ENCODE measurements around the gene PACSIN3.
"Not testable (repeated sequence)": the region's sequence is repeated elsewhere in the genome, so short reads cannot be mapped to it uniquely, and the experiment has no call there.

Gene PACSIN3

DNA sequence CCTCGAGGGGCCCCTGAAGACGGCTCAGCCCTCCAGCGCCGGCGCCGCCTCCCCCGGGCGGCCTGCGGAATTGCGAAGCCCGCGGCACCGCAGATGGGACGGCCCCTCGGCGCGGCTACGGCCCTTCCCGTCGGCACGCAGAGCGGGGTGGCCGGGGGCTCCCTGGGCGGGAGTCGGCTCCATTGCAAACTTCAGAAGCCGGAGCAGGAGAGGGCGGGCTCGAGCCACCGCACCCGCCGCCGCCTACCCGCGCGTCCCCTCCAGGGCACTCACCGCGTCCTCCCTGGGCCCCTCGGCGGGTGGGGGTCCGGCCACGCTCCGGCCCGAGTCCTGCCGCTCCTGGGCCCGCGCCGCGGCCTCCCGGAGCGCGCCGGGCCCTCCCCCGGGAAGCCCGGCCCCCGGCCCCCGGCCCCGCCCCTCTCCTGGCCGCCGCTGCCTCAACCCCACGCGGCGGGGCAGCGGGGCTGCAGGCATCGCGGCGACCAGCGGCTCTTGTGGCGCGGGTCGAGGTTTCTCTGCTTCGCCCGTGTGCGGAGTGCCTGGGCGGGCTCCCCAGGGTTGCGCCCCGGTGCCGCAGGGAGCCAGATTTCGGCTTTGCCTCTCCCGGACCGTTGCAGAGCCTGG is at the start of gene PACSIN3:
Gene PACSIN3 (minus strand): TSS at position 359 of the 624 bp plus-strand sequence. CDS start 3,707 bp downstream, outside the sequence.
- DNase-seq (ENCODE audit: low read depth in 2 of 2), result no peak

DNA sequence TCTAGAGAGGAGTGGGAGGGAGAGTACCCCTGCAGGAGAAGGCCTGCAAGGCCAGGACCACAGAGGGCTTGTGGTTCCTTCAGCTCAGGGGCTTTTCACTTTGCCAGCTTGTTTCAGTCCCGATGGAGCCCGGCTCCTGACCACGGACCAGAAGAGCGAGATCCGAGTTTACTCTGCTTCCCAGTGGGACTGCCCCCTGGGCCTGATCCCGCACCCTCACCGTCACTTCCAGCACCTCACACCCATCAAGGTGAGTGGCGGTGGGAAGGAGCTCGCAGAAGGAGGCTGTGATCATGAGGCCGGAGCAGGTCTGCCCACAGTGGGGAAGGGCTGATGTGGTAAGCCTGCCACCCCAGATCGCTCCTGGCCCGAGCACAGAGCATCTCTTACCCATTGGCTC is 48.9 kb upstream of the PACSIN3 start:
- DNase-seq (ENCODE audit: low read depth in 2 of 2), result no peak

DNA sequence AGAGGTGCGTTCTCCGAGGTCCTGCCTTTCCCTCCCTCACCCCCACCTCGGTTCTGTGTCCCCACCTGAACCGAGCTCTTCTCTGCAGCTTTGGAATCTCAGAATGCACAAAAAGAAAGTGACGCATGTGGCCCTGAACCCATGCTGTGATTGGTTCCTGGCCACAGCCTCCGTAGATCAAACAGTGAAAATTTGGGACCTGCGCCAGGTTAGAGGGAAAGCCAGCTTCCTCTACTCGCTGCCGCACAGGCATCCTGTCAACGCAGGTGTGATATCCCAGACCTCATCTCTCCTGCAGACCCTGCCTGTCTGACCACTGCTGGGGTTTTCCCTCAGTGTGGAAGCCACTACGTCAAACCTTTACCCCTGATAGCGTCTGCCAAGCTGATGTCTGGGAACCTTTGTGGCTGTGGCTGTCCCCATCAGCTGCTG is 48.5 kb upstream of the PACSIN3 start:
- DNase-seq (ENCODE audit: low read depth in 2 of 2), result no peak

DNA sequence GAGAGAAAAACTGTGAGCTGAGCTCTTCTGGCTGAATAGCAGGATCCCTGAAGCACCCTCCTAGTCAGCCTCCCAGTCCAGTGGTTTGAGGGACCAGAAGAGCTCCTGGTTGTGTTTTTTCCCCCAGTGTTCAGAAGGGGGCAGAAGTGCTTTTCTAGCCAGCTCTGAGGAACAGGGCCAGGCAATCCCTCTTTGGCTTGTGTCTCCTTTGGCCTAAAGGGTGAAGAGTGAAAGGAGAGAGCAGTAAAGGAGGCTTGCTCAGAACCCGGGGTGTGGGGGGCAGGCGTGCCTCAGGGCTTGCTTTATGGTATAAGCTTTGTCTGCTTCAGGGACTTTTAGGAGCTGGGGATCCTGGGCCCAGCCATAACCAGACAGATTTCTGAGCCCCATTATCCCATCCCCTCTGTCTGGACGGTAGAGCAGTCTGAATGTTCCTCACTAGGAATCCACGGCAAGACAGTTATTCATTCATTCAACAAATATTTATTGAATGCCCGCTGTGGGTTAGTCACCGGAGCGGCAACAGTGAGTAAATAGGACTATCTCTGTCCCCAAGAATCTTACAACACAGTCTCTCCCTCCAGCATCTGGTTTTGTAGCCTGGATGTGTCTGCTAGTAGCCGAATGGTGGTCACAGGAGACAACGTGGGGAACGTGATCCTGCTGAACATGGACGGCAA is 47.9 kb upstream of the PACSIN3 start:
- no peak for DNase-seq (ENCODE audit: low read depth in 2 of 2)

DNA sequence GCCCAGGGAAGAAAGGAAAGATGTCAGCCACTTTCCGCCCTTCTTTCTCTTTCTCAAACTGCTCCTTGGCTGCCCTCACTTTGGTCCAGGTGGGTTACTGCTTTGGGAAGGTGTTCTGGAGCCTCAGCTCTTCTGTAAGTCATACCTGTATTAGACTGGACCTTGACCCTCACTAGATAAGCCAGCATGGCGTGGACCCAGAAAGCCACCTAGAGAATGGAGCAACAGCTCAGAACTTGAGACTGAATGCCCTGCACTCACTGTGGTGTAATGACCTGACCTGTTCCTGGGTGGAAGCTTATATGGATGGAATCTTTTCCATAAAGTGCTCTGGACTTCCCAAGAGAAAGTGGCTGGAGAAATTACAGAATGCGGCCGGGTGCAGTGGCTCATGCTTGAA is 46.8 kb upstream of the PACSIN3 start:
- no peak for DNase-seq (ENCODE audit: low read depth in 2 of 2)

DNA sequence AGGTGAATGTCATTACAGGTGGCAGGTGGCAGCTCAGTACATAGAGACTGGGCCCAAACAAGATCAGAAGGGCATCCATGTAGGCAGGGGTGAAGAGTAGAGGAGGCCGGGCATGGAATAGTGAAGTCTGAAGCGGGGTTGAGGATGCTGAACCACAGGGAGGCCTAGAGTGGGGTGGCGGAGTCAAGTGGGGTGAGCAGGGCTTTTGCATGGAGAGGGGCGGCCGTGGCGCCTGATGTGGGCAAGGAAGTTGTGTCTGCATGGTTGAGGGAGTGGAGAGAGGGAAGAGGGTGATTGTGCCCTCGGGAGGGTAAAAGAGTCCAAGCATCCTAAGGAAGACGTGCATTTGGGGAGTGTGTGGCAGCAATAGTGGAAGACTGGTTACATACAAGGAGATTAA is 42.9 kb upstream of the PACSIN3 start:
- DNase-seq (ENCODE audit: low read depth in 2 of 2), result no peak

DNA sequence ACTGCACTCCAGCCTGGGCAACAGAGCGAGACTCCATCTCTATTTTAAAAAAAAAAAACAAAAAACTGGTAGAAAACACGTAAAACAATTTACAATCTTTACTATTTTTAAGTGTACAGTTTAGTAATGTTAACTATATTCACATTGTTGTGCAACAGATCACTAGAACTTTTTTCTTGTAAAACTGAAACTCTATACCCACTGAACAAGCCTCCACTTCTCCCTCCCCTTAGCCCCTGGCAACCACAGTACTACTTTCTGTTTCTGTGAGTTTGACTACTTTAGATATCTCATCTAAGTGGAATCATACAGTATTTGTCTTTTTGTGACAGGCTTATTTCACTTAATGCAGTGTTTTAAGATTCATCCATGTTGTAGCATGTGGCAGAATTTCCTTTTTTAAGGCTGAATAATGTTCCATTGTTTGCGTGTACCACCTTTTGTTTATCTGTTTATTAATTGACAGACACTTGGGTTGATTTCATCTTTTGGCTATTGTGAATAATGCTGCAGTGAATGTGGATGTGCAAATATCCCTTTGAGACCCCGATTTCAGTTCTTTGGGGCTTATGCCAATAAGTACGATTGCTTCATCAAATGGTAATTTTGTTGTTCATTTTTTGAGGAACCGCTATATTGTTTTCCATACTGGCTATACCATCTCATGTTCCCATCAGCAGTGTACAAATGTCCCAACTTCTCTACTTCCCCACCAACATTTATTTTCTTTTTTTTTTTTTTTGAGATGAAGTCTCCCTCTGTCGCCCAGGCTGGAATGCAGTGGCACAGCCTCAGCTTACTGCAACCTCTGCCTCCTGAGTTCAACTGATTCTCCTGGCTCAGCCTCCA is 39.5 kb upstream of the PACSIN3 start:
- DNase-seq (ENCODE audit: low read depth in 2 of 2), result no peak

DNA sequence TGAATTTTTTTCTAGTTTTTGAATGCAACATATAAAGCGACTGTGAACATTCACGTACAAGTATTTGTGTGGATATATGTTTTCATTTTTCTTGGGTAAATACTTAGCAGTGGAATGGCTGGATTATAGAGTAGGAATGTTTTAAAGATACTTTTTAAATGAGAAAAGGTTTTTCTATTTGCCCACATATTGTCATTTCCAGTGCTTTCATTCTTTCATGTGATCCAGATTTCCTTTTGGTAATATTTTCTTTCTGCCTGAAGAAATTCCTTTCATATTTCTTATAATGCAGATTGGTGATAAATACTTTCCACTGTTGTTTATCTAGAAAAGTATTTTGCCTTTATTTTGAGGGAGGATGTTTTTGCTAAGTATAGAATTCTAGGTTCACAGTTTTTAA is 36.5 kb upstream of the PACSIN3 start:
- DNase-seq (ENCODE audit: low read depth in 2 of 2), result no peak

DNA sequence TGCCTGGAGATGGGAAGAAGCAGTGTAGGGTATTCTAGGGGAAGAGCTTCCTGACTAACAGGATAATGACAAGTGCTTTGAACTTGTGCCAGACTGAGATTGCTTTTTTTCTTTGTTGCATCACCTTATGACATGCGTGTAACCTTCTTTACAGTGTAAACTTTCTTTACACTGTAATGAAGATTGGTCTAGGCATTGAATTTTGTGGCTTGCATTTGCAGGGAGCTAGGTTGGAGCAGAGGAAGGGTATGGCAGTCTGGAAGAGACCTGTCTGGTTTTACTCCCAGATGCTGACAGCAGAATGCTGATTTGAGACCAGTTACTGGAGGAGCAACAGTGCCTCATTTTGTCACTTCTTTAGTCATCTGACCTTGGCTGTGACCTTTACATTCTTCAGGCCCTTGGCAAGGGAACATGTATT is 34.2 kb upstream of the PACSIN3 start:
- DNase-seq (ENCODE audit: low read depth in 2 of 2), result no peak

DNA sequence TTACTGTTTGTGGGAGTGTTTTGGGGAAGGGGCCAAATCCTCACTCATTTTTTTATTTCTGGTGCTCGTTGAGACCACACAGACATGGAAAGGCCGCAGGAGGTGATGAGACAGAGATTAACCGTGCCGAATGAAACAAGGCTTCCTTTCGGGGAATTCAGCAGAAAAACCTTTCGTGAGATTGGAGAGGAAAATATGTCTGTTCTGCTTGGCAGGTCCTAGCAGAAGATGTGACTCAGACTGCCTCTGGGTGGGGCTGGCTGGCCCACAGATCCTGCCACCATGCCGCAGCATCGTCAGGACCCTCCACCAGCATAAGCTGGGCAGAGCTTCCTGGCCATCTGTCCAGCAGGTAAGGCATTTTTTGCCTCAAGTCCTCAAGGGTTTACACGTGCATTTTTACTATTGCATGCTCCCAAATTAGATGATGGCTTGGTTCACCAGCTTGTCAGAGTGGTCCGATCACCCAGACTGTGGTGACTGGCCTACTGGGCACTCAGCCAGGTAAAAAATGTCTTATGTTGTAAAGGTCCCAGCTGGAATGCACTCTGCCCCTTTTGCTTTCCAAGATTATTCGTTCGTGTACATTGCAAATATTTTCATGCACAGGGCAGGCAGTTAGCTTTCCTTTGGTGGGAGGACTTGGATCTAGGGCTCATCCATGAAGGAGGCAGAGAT is 30.0 kb upstream of the PACSIN3 start:
- DNase-seq (ENCODE audit: low read depth in 2 of 2), result peak; percentile 56 to 62

DNA sequence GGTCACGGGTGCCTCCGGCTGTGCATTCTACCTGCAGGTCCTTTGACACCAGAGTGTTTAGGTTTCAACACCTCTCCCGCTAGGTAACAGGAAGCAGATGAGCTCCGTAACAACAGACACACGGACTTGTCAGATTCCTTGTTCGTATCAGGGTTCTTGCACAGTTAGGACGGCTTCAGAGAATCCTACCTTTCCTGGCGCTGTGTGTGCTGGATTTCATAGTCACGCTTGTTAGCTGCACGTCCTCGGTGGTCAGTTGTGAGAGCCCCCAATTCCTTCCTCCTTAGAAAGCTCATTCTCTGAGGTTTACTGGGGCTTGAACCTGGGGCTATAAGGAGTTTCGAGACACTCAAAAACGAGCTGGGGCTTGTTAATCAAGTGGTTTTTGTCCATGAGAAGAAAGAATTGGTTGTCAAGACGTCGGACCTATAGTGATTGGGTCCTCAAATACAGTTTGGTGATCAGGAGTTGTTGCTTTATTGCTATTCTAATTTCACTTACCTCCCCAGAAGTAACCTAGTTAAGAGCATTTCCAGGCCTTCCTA is 29.2 kb upstream of the PACSIN3 start:
- DNase-seq (ENCODE audit: low read depth in 2 of 2), result no peak

DNA sequence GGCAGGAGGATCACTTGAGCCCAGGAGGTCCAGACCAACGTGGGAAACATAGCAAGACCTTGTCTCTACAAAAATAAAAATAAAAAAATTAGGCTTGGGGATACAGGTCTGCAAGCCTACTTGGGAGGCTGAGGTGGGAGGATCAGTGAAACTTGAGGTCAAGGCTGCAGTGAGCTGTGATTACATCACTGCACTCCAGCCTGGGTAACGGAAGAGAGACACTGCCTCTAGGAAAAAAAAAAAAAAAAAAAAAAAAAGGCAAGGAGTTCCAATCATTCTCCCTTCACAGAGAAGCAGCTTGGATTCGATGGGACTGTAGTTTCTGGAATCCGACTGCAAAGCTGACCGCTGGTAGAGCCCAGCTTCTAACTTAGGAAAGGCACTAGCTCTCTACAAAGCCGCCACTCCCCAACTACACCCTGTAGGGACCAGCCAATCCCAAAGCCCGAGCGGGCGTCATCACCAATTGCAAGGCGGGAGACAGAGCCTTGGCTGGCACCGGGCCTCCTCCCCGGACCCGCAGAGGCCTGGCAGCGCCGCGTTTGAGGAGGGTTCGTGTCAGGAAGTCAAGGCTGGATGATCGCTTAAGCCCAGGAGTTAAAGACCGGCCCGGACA is 27.8 kb upstream of the PACSIN3 start:
- peak; percentile 78 to 82 for DNase-seq (ENCODE audit: low read depth in 2 of 2)

DNA sequence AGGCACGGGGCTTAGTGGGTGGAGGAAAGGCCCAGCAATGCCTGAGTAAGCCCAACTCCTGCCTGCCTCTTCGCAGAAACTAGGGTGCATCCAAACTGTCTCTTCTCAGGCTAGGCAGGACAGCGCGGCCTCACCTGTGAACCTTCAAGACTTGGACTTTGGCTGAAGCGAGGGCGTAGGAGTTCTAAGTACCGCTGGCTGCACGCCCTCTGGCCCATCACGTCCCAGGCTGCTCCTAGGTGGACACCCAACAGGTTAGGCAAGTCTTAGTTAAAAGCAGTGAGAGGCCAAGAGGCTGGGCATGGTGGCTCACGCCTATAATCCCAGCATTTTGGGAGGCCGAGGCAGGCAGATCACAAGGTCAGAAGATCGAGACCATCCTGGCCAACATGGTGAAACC is 26.7 kb upstream of the PACSIN3 start:
- no peak for DNase-seq (ENCODE audit: low read depth in 2 of 2)

DNA sequence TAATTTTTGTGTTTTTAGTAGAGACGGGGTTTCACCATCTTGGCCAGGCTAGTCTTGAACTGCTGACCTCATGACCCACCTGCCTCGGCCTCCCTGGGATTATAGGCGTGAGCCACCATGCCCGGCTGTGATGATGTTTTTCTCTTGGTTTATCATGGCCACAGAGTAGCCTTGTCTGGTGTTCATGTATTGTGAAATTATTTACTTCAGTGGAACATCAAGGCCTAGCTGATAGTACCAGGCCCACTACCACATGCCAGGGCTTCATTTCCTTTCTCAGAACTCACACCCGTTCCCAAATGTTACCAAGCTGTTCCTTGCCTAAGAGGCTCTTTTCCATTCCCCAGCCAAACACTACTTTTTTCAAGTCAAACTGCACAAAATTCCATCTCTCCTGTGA is 22.4 kb upstream of the PACSIN3 start:
- DNase-seq (ENCODE audit: low read depth in 2 of 2), result no peak

DNA sequence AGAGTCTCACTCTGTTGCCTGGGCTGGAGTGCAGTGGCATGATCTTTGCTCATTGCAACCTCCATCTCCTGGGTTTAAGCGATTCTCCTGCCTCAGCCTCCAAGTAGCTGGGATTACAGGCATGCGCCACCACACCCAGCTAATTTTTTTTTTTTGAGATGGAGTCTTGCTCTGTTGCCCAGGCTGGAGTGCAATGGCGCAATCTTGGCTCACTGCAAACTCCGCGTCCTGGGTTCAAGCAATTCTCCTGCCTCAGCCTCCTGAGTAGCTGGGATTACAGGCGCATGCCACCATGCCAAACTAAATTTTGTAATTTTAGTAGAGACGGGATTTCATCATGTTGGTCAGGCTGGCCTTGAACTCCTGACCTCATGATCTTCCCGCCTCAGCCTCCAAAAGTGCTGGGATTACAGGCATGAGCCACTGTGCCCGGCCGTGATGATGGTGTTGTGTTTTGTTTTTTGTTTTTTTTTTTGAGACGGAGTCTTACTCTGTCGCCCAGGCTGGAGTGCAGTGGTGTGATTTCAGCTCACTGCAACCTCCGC is 21.8 kb upstream of the PACSIN3 start:
- not testable (repeated sequence) for DNase-seq (ENCODE audit: low read depth in 2 of 2)

DNA sequence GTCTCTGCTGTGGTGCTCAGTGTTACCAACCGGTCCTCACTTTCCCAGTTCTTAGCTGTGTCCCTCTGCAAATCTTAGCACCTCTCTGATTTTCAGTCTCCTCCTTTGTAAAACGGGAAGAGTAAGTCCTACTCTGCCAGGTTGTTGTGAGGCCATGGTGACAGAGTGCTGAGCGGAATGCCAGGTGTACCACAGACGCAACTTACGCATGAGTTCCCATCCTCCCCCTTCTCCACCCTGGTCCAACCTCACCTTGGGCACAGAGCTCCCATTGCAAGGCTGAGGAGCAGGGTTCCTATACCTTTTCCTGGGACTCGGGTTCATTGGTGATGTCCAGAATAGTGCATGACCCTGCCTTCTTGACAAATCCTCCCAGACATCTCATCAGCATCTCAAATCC is 21.2 kb upstream of the PACSIN3 start:
- no peak for DNase-seq (ENCODE audit: low read depth in 2 of 2)

DNA sequence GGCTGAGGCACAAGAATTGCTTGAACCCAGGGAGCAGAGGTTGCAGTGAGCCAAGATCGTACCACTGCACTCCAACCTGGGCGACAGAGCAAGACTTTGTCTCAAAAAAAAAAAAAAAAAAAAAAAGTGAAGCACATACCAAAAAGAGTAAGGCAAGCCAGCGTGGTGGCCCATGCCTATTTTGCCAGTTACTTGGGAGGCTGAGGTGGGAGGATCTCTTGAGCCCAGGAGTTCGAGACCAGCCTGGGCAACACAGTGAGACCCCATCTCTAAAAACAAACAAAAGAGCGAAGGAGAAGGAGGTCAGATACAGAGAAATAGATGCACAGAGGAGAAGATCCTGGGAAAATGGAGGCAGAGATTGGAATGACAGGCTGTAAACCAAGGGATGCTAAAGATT is 20.3 kb upstream of the PACSIN3 start:
- not testable (repeated sequence) for DNase-seq (ENCODE audit: low read depth in 2 of 2)

DNA sequence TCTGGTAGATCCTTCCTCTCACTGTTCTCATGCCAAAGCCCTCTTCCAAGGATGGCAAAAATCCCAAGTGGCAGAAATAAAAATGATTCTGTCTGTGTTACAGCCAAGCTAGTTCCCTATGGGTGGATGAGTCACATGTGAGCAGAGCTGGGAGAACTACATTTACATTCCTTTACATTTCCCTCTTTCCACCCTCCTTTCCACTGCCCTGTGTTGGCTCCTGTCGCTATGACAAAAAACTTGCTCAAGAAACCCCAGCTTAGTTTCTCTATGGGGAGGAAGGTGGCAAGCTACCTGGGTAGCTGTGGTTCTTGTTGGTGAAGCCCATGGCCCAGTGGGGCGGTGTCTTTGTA is 18.4 kb upstream of the PACSIN3 start:
- DNase-seq (ENCODE audit: low read depth in 2 of 2), result no peak

DNA sequence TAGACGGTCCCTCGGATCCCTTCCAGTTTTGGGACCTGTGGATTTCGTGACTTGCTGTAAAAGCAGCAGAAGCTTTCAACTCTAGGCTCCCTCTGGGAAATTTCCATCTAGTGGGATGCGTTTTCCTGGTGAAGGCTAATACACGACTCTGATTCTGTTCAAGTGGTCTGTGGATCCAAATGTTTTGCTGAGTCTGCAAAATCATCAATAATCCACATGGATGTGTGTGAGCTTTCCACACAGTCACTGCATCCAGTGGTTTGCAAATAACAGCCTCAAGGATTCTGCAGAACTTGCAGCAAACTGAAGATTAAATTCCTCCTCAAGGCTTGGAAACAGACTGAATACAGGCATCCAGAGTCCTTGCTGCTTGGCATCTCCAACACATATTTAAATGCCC is 16.3 kb upstream of the PACSIN3 start:
- DNase-seq (ENCODE audit: low read depth in 2 of 2), result no peak

DNA sequence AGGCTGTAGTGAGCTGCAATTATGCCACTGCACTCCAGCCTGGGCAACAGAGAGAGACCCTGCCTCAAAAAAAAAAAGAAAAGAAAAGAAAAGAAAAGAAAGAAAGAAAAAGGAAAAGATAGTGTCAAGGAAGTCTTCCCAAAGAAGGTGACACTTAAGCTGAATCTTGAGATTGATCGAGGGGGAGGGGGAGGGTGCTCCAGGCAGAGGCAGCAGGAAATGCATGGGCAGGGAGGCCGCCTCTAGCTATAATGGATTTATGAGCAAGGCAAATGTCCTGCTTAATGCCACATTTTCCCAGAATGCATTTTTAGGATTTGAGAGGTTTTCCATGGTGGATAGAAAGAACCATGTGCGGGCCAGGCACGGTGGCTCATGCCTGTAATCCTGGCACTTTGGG is 14.8 kb upstream of the PACSIN3 start:
- DNase-seq (ENCODE audit: low read depth in 2 of 2), result no peak

DNA sequence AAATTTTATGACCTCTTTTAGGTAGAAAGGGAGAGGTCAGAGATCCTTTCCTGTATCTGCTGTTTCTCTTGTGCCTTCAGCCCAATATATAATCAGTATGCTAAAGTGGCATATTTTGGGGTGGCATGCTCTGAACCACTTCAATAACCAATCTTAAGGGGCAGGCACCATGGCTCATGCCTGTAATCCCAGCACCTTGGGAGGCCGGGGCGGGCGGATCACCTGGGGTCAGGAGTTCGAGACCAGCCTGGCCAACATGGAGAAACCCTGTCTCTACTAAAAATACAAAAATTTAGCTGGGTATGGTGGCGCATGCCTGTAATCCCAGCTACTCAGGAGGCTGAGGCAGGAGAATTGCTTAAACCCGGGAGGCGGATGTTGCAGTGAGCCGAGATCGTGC is 11.9 kb upstream of the PACSIN3 start:
- DNase-seq (ENCODE audit: low read depth in 2 of 2), result not testable (repeated sequence)
